H9 (cell line): Measurements from ENCODE around the gene TBXA2R. TPM values are rescaled to one million over a fixed set of nuclear protein-coding genes. Genes with fewer than 3 reads are reported as not detected.
A peak's percentile ranks its signal among the peaks of the same experiment; 100 is the strongest.

Experiments used
- DNase-seq: peaks from one replicate; pipeline ENCODE4 v3.0.0-alpha.2; 2017
- H2AFZ ChIP-seq: one replicate; pipeline ENCODE4 v1.6.1; 2013; ENCODE audit warnings: mild to moderate bottlenecking, low read length, control low read depth, moderate library complexity
- H2AK5ac ChIP-seq: 2 replicates; pipeline ENCODE4 v1.6.1; 2013; ENCODE audit warnings: low read length, control low read depth, mixed read lengths; ENCODE audit not compliant: insufficient read length
- H2BK120ac ChIP-seq: one replicate; pipeline ENCODE4 v1.6.1; 2013; ENCODE audit warnings: low read depth, mild to moderate bottlenecking, low read length, control low read depth, inconsistent platforms; ENCODE audit not compliant: poor library complexity, severe bottlenecking
- H2BK12ac ChIP-seq: 2 replicates; pipeline ENCODE4 v1.6.1; 2013; ENCODE audit warnings: low read length, control low read depth, mixed read lengths, low read depth; ENCODE audit not compliant: insufficient read length
- H2BK15ac ChIP-seq: 2 replicates; pipeline ENCODE4 v1.6.1; 2013; ENCODE audit warnings: low read depth, low read length, control low read depth
- H2BK20ac ChIP-seq: one replicate; pipeline ENCODE4 v1.6.1; 2013; ENCODE audit warnings: low read depth, mild to moderate bottlenecking, low read length, control low read depth, inconsistent platforms; ENCODE audit not compliant: poor library complexity, severe bottlenecking
- H2BK5ac ChIP-seq: 2 replicates; pipeline ENCODE4 v1.6.1; 2013; ENCODE audit warnings: low read length, control low read depth, mixed read lengths; ENCODE audit not compliant: insufficient read length
- H3K14ac ChIP-seq: 2 replicates; pipeline ENCODE4 v1.6.1; 2013; ENCODE audit warnings: low read length, control low read depth; ENCODE audit not compliant: insufficient read depth
- H3K18ac ChIP-seq: 2 replicates; pipeline ENCODE4 v1.6.1; 2013; ENCODE audit warnings: low read depth, mild to moderate bottlenecking, mixed read lengths, low read length, control low read depth; ENCODE audit not compliant: insufficient read length
- H3K23ac ChIP-seq: 2 replicates; pipeline ENCODE4 v1.6.1; 2013; ENCODE audit warnings: low read length, control low read depth, mixed read lengths, low read depth; ENCODE audit not compliant: insufficient read length
- H3K23me2 ChIP-seq: 2 replicates; pipeline ENCODE4 v1.6.1; 2013; ENCODE audit warnings: low read depth, mild to moderate bottlenecking, mixed read lengths, low read length, control low read depth; ENCODE audit not compliant: insufficient read length, poor library complexity, severe bottlenecking
- H3K27ac ChIP-seq: 2 replicates; pipeline ENCODE4 v1.5.1; 2013; ENCODE audit warnings: low read length, control low read depth, mixed read lengths, low read depth; ENCODE audit not compliant: insufficient read length
- H3K27me3 ChIP-seq: 2 replicates; pipeline ENCODE4 v1.6.1; 2013; ENCODE audit warnings: low read length, control low read depth, inconsistent platforms; ENCODE audit not compliant: insufficient read depth
- H3K4ac ChIP-seq: 2 replicates; pipeline ENCODE4 v1.6.1; 2013; ENCODE audit warnings: low read depth, mild to moderate bottlenecking, control low read depth, inconsistent platforms, low read length, moderate library complexity
- H3K4me1 ChIP-seq: 2 replicates; pipeline ENCODE4 v1.6.1; 2013; ENCODE audit warnings: low read length, control low read depth, inconsistent platforms; ENCODE audit not compliant: insufficient read depth
- H3K4me2 ChIP-seq: 2 replicates; pipeline ENCODE4 v1.6.1; 2013; ENCODE audit warnings: low read length, control low read depth, mixed read lengths; ENCODE audit not compliant: insufficient read length, insufficient read depth
- H3K56ac ChIP-seq: 2 replicates; pipeline ENCODE4 v1.6.1; 2013; ENCODE audit warnings: low read depth, mild to moderate bottlenecking, mixed read lengths, low read length, control low read depth; ENCODE audit not compliant: insufficient read length
- H3K79me1 ChIP-seq: 2 replicates; pipeline ENCODE4 v1.6.1; 2013; ENCODE audit warnings: low read depth, mild to moderate bottlenecking, moderate library complexity, low read length, control low read depth, inconsistent platforms; ENCODE audit not compliant: insufficient read depth, poor library complexity, severe bottlenecking
- H3K79me2 ChIP-seq: 2 replicates; pipeline ENCODE4 v1.6.1; 2013; ENCODE audit warnings: low read length, control low read depth, inconsistent platforms; ENCODE audit not compliant: insufficient read depth
- H3K9ac ChIP-seq: 2 replicates; pipeline ENCODE4 v1.6.1; 2013; ENCODE audit warnings: low read length, control low read depth, mixed read lengths; ENCODE audit not compliant: insufficient read length; ENCODE audit errors: extremely low read depth
- H3K9me3 ChIP-seq: one replicate; pipeline ENCODE4 v1.6.1; 2013; ENCODE audit warnings: low read depth, low read length, inconsistent platforms; ENCODE audit not compliant: control insufficient read depth
- H3T11ph ChIP-seq: one replicate; pipeline ENCODE4 v1.6.1; 2013; ENCODE audit warnings: mild to moderate bottlenecking, low read length, control low read depth, inconsistent platforms
- H4K20me1 ChIP-seq: one replicate; pipeline ENCODE4 v1.6.1; 2013; ENCODE audit not compliant: control insufficient read depth, insufficient read length, insufficient read depth
- H4K5ac ChIP-seq: 2 replicates; pipeline ENCODE4 v1.6.1; 2013; ENCODE audit warnings: low read depth, mild to moderate bottlenecking, mixed read lengths, low read length, control low read depth; ENCODE audit not compliant: insufficient read length
- H4K8ac ChIP-seq: replicated peaks from 2 replicates; pipeline ENCODE4 v1.6.1; 2013; ENCODE audit warnings: low read length, control low read depth, mixed read lengths, low read depth; ENCODE audit not compliant: insufficient read length
- H4K91ac ChIP-seq: 2 replicates; pipeline ENCODE4 v1.6.1; 2013; ENCODE audit warnings: low read depth, mild to moderate bottlenecking, moderate library complexity, mixed read lengths, low read length, control low read depth; ENCODE audit not compliant: insufficient read length
- H3K27ac Mint-ChIP-seq, 3 experiments: 2 replicates in 2 of 3; 3 replicates in 1 of 3; pipeline ENCODE4 v1.8.0; 2020 to 2021; ENCODE audit warnings: mixed read lengths in 3 of 3, mild to moderate bottlenecking in 1 of 3, moderate library complexity in 1 of 3
- H3K27me3 Mint-ChIP-seq: 2 replicates; pipeline ENCODE4 v1.8.0; 2021; ENCODE audit warnings: low read depth, mild to moderate bottlenecking, moderate library complexity, mixed read lengths
- H3K36me3 Mint-ChIP-seq, 3 experiments: 2 replicates in 2 of 3; 3 replicates in 1 of 3; pipeline ENCODE4 v1.8.0; 2020 to 2021; ENCODE audit warnings: low read depth in 3 of 3, mixed read lengths in 3 of 3; ENCODE audit not compliant: insufficient read depth in 1 of 3
- H3K4me1 Mint-ChIP-seq, 2 experiments: 2 replicates each; pipeline ENCODE4 v1.8.0; 2020; ENCODE audit warnings: mixed read lengths in 2 of 2
- H3K4me3 Mint-ChIP-seq, 2 experiments: 2 replicates in 1 of 2; 3 replicates in 1 of 2; pipeline ENCODE4 v1.8.0; 2020 to 2021; ENCODE audit warnings: mild to moderate bottlenecking in 2 of 2, mixed read lengths in 2 of 2, moderate library complexity in 1 of 2
- H3K9me3 Mint-ChIP-seq, 2 experiments: 2 replicates in 1 of 2; 3 replicates in 1 of 2; pipeline ENCODE4 v1.8.0; 2020; ENCODE audit warnings: mild to moderate bottlenecking in 2 of 2, mixed read lengths in 2 of 2, moderate library complexity in 1 of 2
- WGBS: extraction: QIAGEN DNeasy Blood & Tissue Kit; methylation state at CpG from one replicate; pipeline ENCODE4 v1.1.7; 2013; ENCODE audit warnings: missing lambda C conversion rate, low lambda C conversion rate, mixed read lengths; ENCODE audit not compliant: insufficient read length; ENCODE audit errors: extremely low coverage; 5-methylcytosine and 5-hydroxymethylcytosine counted together
- total RNA-seq: library from RNA; stranded (reverse); gene quantifications from 2 replicates; pipeline ENCODE4 v1.2.1, GENCODE V29; 2021
- TF ChIP-seq, protein P1 (sequence below): fragments of 200-600 bp; sonication (generic); conservative IDR thresholded peaks from 3 replicates; pipeline ENCODE4 v1.8.0; 2021; ENCODE audit warnings: antibody characterized with exemption, mild to moderate bottlenecking

TBXA2R gene
- total RNA-seq, 1 experiment from 2014 or later, result 0.63 TPM

DNA sequence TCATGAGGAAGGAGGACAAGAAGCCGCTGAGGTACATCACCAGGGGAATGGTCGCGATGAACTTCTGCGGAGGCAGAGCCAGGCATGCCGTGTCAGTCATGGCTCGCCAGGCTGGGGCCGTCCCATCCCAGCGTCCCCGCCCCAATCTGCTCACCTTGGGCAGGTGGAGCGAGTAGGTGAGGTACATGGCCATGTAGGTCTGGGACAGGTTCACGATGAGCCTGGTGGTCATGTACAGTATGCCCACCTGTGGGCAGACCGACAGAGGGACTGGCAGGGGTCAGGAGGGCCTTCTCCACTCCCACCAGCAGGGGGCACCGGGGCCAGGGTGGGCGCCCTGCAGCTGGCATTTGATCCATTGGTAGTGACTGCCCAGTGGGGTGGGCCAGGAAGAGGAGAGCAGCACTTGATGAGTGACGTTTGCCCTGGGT, 59.4 kb downstream of the TBXA2R start:
- H3K23ac ChIP-seq, result no peak overlapping the region
- H4K5ac ChIP-seq, result no peak overlapping the region
- H3K56ac ChIP-seq, result no peak overlapping the region
- H4K91ac ChIP-seq, result no peak overlapping the region
- H3K79me1 ChIP-seq, result no peaks in the 10 kb centered on the region
- H4K8ac ChIP-seq, result no peak overlapping the region
- no peak overlapping the region for H2BK5ac ChIP-seq
- no peak for DNase-seq
- H3K27me3 ChIP-seq, result no peaks in the 10 kb centered on the region
- H3K79me2 ChIP-seq, result no peaks in the 10 kb centered on the region
- TF ChIP-seq, protein P1, sequence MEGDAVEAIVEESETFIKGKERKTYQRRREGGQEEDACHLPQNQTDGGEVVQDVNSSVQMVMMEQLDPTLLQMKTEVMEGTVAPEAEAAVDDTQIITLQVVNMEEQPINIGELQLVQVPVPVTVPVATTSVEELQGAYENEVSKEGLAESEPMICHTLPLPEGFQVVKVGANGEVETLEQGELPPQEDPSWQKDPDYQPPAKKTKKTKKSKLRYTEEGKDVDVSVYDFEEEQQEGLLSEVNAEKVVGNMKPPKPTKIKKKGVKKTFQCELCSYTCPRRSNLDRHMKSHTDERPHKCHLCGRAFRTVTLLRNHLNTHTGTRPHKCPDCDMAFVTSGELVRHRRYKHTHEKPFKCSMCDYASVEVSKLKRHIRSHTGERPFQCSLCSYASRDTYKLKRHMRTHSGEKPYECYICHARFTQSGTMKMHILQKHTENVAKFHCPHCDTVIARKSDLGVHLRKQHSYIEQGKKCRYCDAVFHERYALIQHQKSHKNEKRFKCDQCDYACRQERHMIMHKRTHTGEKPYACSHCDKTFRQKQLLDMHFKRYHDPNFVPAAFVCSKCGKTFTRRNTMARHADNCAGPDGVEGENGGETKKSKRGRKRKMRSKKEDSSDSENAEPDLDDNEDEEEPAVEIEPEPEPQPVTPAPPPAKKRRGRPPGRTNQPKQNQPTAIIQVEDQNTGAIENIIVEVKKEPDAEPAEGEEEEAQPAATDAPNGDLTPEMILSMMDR, result peak; percentile 68
- no peak overlapping the region for H3K4me3 Mint-ChIP-seq
- H3K4me1 ChIP-seq, result no peaks in the 10 kb centered on the region
- H4K20me1 ChIP-seq, result no peaks in the 10 kb centered on the region
- no peak overlapping the region for H3K14ac ChIP-seq
- no peak overlapping the region for H2AK5ac ChIP-seq
- H3K9me3 Mint-ChIP-seq, result no peaks in the 10 kb centered on the region
- no peaks in the 10 kb centered on the region for H3K9me3 ChIP-seq
- WGBS, result no CpG with 5 or more reads among the region's 15 CpGs
- H3K9ac ChIP-seq, result no peak overlapping the region
- H2BK120ac ChIP-seq, result no peak overlapping the region
- H2AFZ ChIP-seq, result no peak overlapping the region
- H3K36me3 Mint-ChIP-seq, result peaks cover 4 to 13% (median 12%) of the 10 kb centered on the region in 3 experiments; a peak in 6 of 7 replicates
- no peak overlapping the region for H2BK20ac ChIP-seq
- no peak overlapping the region for H3K4ac ChIP-seq
- no peak overlapping the region for H2BK12ac ChIP-seq
- no peak overlapping the region for H3K27ac ChIP-seq
- H2BK15ac ChIP-seq, result no peak overlapping the region
- H3K18ac ChIP-seq, result no peak overlapping the region
- no peaks in the 10 kb centered on the region for H3K27me3 Mint-ChIP-seq
- H3K4me2 ChIP-seq, result no peak overlapping the region
- no peak overlapping the region for H3T11ph ChIP-seq
- H3K4me1 Mint-ChIP-seq, result peaks cover 2 to 3% of the 10 kb centered on the region in 2 experiments; a peak in 1 of 4 replicates
- no peak overlapping the region for H3K27ac Mint-ChIP-seq
- no peaks in the 10 kb centered on the region for H3K23me2 ChIP-seq
